ENCODE data around the gene DNASE1L1.
A peak's percentile ranks its signal among the peaks of the same experiment; 100 is the strongest.

The DNASE1L1 gene

DNA sequence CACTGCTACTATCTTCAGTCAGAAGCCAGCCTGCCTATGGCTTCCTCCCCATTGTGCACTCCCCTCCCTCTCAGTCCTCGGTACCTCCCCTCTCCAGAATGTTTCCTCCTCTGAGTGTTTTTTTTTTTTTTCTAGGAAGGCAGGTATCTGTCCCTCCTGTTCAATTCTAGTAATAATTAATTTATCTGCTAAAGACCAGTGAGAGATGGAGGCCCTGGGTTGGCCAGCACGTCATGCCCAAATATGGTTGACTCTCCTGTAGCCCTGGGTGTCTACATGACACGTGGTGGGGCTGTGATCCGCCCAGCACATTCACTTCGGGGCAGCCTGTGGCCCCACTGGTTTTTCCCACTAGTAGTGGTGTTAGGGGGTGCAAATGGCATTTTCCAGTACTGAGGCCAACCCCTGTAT lies 36.4 kb downstream of the DNASE1L1 start:
- TF ChIP-seq RAD21 (IDR thresholded peaks at IDR 0.05; ENCODE audit: low read depth) (no peak), FOXM1 (IDR thresholded peaks at IDR 0.05; ENCODE audit: borderline replicate concordance, low read depth) (no peak), TEAD4 (IDR thresholded peaks at IDR 0.05) (no peak), NFIC (IDR thresholded peaks at IDR 0.05) (no peak), YY1 (IDR thresholded peaks at IDR 0.05; ENCODE audit: low read depth) (no peak), CREB1 (IDR thresholded peaks at IDR 0.05; ENCODE audit: low read depth) (no peak), CEBPB (IDR thresholded peaks at IDR 0.05) (no peak), EP300 (IDR thresholded peaks at IDR 0.05; ENCODE audit: borderline replicate concordance) (no peak), EGR1 (IDR thresholded peaks at IDR 0.05) (no peak)
- TF ChIP-seq, protein P1, sequence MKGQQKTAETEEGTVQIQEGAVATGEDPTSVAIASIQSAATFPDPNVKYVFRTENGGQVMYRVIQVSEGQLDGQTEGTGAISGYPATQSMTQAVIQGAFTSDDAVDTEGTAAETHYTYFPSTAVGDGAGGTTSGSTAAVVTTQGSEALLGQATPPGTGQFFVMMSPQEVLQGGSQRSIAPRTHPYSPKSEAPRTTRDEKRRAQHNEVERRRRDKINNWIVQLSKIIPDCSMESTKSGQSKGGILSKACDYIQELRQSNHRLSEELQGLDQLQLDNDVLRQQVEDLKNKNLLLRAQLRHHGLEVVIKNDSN (IDR thresholded peaks at IDR 0.05): no peak
- TF ChIP-seq, protein P2, sequence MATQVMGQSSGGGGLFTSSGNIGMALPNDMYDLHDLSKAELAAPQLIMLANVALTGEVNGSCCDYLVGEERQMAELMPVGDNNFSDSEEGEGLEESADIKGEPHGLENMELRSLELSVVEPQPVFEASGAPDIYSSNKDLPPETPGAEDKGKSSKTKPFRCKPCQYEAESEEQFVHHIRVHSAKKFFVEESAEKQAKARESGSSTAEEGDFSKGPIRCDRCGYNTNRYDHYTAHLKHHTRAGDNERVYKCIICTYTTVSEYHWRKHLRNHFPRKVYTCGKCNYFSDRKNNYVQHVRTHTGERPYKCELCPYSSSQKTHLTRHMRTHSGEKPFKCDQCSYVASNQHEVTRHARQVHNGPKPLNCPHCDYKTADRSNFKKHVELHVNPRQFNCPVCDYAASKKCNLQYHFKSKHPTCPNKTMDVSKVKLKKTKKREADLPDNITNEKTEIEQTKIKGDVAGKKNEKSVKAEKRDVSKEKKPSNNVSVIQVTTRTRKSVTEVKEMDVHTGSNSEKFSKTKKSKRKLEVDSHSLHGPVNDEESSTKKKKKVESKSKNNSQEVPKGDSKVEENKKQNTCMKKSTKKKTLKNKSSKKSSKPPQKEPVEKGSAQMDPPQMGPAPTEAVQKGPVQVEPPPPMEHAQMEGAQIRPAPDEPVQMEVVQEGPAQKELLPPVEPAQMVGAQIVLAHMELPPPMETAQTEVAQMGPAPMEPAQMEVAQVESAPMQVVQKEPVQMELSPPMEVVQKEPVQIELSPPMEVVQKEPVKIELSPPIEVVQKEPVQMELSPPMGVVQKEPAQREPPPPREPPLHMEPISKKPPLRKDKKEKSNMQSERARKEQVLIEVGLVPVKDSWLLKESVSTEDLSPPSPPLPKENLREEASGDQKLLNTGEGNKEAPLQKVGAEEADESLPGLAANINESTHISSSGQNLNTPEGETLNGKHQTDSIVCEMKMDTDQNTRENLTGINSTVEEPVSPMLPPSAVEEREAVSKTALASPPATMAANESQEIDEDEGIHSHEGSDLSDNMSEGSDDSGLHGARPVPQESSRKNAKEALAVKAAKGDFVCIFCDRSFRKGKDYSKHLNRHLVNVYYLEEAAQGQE (IDR thresholded peaks at IDR 0.05; ENCODE audit: low read depth): no peak

DNA sequence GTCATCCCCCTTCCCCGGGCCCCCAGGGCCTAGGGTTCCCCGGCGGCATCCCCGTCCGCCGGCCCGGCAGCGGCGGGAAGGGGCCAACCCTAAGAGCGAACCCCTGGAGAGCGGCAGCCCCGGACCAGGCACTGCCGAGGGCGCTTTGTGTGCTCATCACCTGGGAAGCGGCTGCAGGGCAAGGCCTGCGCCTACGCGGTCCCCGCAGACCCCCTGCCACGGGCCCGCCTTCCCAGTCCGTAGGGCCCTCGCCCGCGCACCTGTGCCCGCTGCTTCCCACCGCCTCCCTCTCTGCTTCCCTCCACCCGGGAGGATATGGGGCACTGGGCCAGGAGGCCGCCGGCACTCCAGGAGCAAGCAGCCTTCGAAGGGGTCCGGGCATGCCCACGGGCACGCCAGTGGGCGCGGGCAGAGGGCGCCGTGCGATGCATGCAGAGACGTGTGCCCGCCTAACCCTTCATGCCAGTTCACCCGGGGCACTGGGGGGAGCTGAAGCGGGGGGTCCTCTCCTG lies 37.2 kb downstream of the DNASE1L1 start:
- TF ChIP-seq RAD21 (IDR thresholded peaks at IDR 0.05; ENCODE audit: low read depth) (no peak), EGR1 (IDR thresholded peaks at IDR 0.05) (no peak), TEAD4 (IDR thresholded peaks at IDR 0.05) (no peak), FOXM1 (IDR thresholded peaks at IDR 0.05; ENCODE audit: borderline replicate concordance, low read depth) (no peak), TAF1 (IDR thresholded peaks at IDR 0.05; ENCODE audit: low read depth) (no peak), CEBPB (IDR thresholded peaks at IDR 0.05) (no peak), ZBTB7A (IDR thresholded peaks at IDR 0.05; ENCODE audit: low read depth) (0 out of 2 replicates have a peak, but pooled peaks have one; percentile 21)
- TF ChIP-seq, protein P3, sequence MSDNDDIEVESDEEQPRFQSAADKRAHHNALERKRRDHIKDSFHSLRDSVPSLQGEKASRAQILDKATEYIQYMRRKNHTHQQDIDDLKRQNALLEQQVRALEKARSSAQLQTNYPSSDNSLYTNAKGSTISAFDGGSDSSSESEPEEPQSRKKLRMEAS (IDR thresholded peaks at IDR 0.05): no peak
- TF ChIP-seq, protein P1 (IDR thresholded peaks at IDR 0.05): no peak

DNA sequence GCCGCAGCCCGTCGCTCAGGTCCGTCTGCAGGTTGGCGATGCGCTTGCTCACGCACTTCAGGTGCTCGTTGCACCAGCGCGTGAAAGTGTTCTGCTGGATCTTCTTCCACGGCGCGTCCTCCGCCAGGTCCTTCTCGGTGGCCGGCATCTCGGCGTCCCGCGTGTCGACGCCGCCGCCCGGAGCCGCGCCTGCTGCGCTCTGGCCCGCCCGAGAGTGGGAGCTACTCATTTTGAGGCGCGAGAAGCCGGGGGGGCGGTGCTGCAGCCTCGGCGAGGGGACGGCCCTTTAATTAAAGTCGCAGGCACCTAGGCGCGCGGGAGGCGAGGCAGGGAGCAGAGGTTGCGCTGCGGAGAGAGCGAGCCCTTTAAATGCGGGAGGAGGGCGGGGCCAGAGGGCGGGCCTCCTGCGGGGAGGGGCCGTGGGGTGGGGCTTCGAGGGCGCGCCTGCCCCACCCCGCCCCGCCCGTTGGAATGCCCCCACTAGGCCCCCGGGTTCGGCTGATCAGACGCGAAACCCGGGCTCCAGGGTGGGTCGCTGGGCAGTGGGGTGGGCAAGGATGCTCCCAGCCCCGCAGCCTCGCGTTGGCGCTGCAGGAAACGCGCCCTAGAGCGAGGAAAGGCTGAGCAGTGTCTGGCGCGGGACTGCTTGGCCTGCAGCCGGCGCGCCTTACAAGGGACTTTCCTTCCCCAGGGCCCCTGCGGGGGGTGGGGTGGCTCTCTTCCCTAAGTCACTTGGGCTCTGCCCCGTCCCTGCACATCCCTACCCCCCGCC lies 37.9 kb downstream of the DNASE1L1 start:
- TF ChIP-seq TEAD4 (IDR thresholded peaks at IDR 0.05): peak; percentile 64
- peak; percentile 28; the same call in 1 of the 2 replicates for TF ChIP-seq TCF12 (IDR thresholded peaks at IDR 0.05; ENCODE audit: low read depth)
- TF ChIP-seq, protein P3 (IDR thresholded peaks at IDR 0.05): peak; percentile 99
- peak; percentile 87 for TF ChIP-seq TAF1 (IDR thresholded peaks at IDR 0.05; ENCODE audit: low read depth)
- no peak for TF ChIP-seq FOXM1 (IDR thresholded peaks at IDR 0.05; ENCODE audit: borderline replicate concordance, low read depth)
- no peak for TF ChIP-seq EP300 (IDR thresholded peaks at IDR 0.05; ENCODE audit: borderline replicate concordance)
- TF ChIP-seq CEBPB (IDR thresholded peaks at IDR 0.05): no peak
- peak; percentile 56; the same call in 1 of the 2 replicates for TF ChIP-seq YY1 (IDR thresholded peaks at IDR 0.05; ENCODE audit: low read depth)

DNA sequence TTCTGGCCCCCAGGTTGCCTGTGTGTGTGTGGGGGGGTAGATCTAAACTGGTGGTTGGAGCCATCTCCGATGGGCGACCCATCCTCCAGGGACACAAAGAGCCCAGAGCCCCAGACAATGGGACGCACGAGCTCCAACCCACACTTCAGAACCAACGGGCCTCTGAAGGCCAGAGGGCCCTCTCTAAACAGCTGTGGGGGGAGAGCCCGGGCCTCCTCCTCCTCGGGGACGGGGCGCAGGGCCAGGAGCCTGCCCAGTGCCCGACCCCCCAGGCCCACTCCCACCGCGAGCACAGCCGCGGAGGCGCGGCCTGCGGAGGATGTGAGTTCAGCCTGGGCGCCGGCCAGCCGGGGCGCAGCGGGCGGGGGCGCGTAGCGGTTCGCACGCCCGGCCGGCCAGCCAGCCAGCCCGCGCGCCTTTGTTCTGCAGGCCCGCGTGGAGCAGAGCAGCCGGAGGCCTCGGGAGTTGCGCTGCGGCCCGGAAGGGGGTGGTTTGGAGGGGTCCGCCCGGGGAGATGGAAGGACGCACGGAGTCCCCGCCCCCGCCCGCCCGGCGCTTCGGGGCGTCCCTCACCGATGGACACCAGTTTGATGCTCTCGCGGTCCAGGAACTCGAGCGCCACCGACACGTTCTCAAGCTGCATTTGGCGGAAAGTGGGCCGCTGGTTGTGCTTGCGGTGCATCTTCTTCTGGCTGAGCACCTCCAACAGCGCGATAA lies 38.6 kb downstream of the DNASE1L1 start:
- TF ChIP-seq, protein P2 (IDR thresholded peaks at IDR 0.05; ENCODE audit: low read depth): no peak

DNA sequence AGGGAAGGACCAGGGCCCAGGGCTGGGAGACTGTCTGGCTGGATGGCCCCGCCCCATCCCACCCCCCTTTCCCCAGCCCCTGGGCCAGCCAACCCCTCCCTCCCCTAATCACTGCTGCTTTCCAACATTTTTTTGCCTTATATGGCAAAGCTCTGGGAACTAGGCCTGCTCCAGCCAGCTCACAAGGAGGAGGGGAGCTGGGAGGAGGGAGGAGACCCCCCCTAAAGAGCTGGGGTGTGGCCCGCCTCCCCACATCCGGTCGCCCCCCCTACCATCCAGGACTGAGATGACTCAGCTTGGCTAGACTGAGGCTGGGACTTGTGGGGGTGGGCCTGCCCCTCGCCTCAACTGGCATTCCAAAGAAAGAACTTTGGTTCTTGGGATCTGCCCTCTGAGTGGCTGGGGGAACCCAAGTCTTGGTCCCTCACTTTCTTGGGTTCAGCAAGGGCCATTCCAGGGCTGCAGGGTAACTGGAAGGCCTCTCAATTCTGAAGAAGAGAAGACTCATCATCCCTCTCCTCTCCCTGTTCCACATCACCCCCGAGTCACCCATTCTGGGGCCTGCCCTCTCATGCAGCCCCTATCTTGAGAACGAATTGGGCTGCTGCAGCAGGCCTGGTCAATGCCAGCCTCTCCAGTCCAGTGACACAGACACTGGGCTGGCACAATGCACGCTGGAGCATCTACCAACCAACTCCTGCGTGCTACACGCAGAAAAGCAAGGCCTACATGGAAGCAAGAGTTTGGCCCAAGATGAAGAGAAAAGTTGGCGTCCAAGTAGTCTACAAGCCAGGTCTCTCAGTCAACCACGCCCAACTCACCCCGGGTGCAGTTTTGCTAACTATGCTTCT lies 39.4 kb downstream of the DNASE1L1 start:
- TF ChIP-seq ZBTB7A (IDR thresholded peaks at IDR 0.05; ENCODE audit: low read depth) (0 out of 2 replicates have a peak, but pooled peaks have one; percentile 19), NFIC (IDR thresholded peaks at IDR 0.05) (0 out of 2 replicates have a peak, but pooled peaks have one; percentile 9), YY1 (IDR thresholded peaks at IDR 0.05; ENCODE audit: low read depth) (no peak), TCF12 (IDR thresholded peaks at IDR 0.05; ENCODE audit: low read depth) (peak; percentile 74), TEAD4 (IDR thresholded peaks at IDR 0.05) (peak; percentile 17; the same call in 1 of the 2 replicates), RAD21 (IDR thresholded peaks at IDR 0.05; ENCODE audit: low read depth) (no peak), EP300 (IDR thresholded peaks at IDR 0.05; ENCODE audit: borderline replicate concordance) (peak; percentile 68; the same call in 1 of the 2 replicates)
- TF ChIP-seq, protein P3 (IDR thresholded peaks at IDR 0.05): no peak

Measured in Ishikawa (cell line).